Left ventricle myocardium inferior (tissue), 1 donor: ENCODE data around the gene DDOST. TPM values are rescaled to one million over a fixed set of nuclear protein-coding genes. Genes with fewer than 3 reads are reported as not detected.
A peak's percentile ranks its signal among the peaks of the same experiment; 100 is the strongest.

Experiments
- DNase-seq: peaks from one replicate; pipeline ENCODE4 v3.0.0-alpha.2; 2020
- H3K27ac ChIP-seq: fragments of 200-600 bp; replicated peaks from 2 replicates; pipeline ENCODE4 v1.8.0; 2021
- H3K27me3 ChIP-seq: fragments of 200-600 bp; 2 replicates; pipeline ENCODE4 v1.8.0; 2021; ENCODE audit warnings: low read depth
- H3K36me3 ChIP-seq: fragments of 200-600 bp; 2 replicates; pipeline ENCODE4 v1.8.0; 2021
- H3K4me1 ChIP-seq: fragments of 200-600 bp; 2 replicates; pipeline ENCODE4 v1.8.0; 2021
- H3K4me3 ChIP-seq: fragments of 200-600 bp; 2 replicates; pipeline ENCODE4 v1.8.0; 2021; ENCODE audit warnings: mild to moderate bottlenecking, moderate library complexity
- H3K9me3 ChIP-seq: fragments of 200-600 bp; replicated peaks from 2 replicates; pipeline ENCODE4 v1.8.0; 2021
- intact Hi-C: fragments of 100-400 bp; cut with micrococcal nuclease; formaldehyde crosslinking; loops from one replicate; pipeline ENCODE4 v1.11.0; 2022
- total RNA-seq: library from RNA; stranded (reverse); fragmentation: NEBNext Ultra II Directional; extraction: Animal tissue kit (Norgen Biotek cat#: 25700); gene quantifications from one replicate; pipeline ENCODE4 v1.2.1, GENCODE V29; 2021
- TF ChIP-seq, protein P1 (sequence below): fragments of 200-600 bp; IDR thresholded peaks from 2 replicates; pipeline ENCODE4 v1.8.0; 2021; ENCODE audit warnings: antibody characterized with exemption, mild to moderate bottlenecking, borderline replicate concordance
- donor health status: DM: no; HTN: yes; CAD: no; lungs with severe emphysema.

DDOST gene
- total RNA-seq, 1 donor from 2014 or later: 120 TPM

DNA sequence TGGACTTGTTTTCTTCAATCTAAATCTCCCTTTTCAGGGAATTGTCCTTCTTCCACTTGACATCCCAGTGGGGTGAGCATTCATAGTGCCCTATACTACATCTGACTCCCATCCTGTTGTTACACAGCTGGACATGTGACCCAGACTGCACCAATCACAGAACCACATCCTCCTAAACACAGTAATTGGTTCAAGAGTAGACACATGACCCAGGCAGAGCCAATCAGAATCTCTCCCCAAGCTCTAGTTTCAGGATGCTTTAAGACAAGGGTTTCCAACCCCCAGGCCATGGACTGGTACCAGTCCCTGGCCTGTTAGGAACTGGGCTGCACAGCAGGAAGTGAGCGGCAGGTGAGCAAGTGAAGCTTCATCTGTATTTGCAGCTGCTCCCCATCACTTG is 5.6 kb upstream of the DDOST start:
- no peak for DNase-seq
- Histone ChIP-seq H3K27me3 (no peaks in the 10 kb centered on the region), H3K36me3 (no peaks in the 10 kb centered on the region), H3K9me3 (no peaks in the 10 kb centered on the region), H3K4me1 (peaks cover 20% of the 10 kb centered on the region), H3K4me3 (peak overlapping the region; percentile 42), H3K27ac (peak overlapping the region; percentile 86)
- TF ChIP-seq, protein P1, sequence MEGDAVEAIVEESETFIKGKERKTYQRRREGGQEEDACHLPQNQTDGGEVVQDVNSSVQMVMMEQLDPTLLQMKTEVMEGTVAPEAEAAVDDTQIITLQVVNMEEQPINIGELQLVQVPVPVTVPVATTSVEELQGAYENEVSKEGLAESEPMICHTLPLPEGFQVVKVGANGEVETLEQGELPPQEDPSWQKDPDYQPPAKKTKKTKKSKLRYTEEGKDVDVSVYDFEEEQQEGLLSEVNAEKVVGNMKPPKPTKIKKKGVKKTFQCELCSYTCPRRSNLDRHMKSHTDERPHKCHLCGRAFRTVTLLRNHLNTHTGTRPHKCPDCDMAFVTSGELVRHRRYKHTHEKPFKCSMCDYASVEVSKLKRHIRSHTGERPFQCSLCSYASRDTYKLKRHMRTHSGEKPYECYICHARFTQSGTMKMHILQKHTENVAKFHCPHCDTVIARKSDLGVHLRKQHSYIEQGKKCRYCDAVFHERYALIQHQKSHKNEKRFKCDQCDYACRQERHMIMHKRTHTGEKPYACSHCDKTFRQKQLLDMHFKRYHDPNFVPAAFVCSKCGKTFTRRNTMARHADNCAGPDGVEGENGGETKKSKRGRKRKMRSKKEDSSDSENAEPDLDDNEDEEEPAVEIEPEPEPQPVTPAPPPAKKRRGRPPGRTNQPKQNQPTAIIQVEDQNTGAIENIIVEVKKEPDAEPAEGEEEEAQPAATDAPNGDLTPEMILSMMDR: no peak
- intact Hi-C loops: no loop called here

DNA sequence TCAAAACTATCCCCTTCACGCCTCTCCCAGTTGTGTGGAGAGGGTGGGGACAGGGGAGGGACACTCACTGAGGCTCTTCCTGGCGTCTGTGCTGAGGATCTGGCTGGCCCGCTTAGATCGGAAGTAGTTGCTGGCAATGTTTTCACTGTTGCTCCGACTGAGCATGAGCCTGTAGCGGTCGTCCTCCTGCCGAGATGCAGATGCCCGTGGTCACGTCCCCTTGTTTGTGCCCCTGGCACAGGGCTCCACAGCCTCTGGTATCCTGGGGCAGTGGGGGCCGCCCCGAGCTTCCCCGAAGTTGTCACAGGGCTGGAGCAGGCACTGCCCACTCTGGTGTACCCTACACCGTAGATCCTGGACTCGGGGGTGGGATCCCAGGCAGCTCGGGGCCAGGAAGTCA is 5.0 kb upstream of the DDOST start:
- TF ChIP-seq, protein P1: no peak
- no peak for DNase-seq
- peak overlapping the region; percentile 86 for H3K27ac ChIP-seq
- intact Hi-C loops: no loop called here
- no peaks in the 10 kb centered on the region for H3K36me3 ChIP-seq
- H3K4me1 ChIP-seq: peaks cover 24% of the 10 kb centered on the region
- no peaks in the 10 kb centered on the region for H3K27me3 ChIP-seq
- H3K9me3 ChIP-seq: no peaks in the 10 kb centered on the region
- peak overlapping the region; percentile 42 for H3K4me3 ChIP-seq

- TF ChIP-seq, protein P1: no peak
- no peak for DNase-seq
- Histone ChIP-seq H3K27me3 (no peaks in the 10 kb centered on the region), H3K4me3 (no peak overlapping the region), H3K27ac (peak overlapping the region; percentile 86), H3K4me1 (peaks cover 28% of the 10 kb centered on the region), H3K9me3 (no peaks in the 10 kb centered on the region), H3K36me3 (no peaks in the 10 kb centered on the region)
- intact Hi-C loops: no loop called here
Observed at GRCh38 chr1:20665726-20666125, 4.6 kb upstream of the DDOST start.

GRCh38 chr1:20663969-20664715 is 3.0 kb upstream of the DDOST start:
- no peaks in the 10 kb centered on the region for H3K36me3 ChIP-seq
- intact Hi-C loops: no loop called here
- no peak for DNase-seq
- H3K27ac ChIP-seq: no peak overlapping the region
- no peaks in the 10 kb centered on the region for H3K9me3 ChIP-seq
- no peaks in the 10 kb centered on the region for H3K27me3 ChIP-seq
- TF ChIP-seq, protein P1: no peak
- no peak overlapping the region for H3K4me3 ChIP-seq
- H3K4me1 ChIP-seq: peaks cover 44% of the 10 kb centered on the region

DNA sequence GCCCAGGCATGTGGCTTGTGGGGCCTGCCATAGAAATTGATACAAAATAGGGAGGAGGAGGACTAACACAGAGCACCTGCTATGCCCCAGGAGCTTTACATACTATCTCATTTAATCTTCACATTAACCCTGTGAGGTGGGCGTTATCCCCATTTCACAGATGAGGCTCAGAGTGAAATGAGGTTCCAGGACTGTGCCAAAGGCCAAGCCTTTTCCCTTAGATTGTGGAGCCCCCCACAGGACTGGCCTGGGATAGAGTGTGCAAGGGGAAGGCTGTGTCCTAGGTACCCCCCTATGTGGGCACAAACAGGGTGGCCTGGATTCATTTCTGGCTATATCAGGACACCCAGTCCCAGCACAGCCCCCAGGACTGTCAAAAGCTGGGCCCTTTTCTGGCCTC is 2.2 kb upstream of the DDOST start:
- Histone ChIP-seq H3K27me3 (no peaks in the 10 kb centered on the region), H3K27ac (no peak overlapping the region), H3K4me1 (peaks cover 52% of the 10 kb centered on the region), H3K9me3 (no peaks in the 10 kb centered on the region), H3K4me3 (no peak overlapping the region), H3K36me3 (peaks cover under 1% of the 10 kb centered on the region)
- intact Hi-C loops: no loop called here
- no peak for DNase-seq
- TF ChIP-seq, protein P1: no peak
